SH-SY5Y (cell line): ENCODE measurements around the gene VSIG10.

Source experiments
- GATA2 ChIP-seq: IDR thresholded peaks from 2 replicates; pipeline ENCODE4 v1.6.1; 2011; ENCODE audit warnings: mild to moderate bottlenecking, low read depth, low read length
- GATA3 ChIP-seq: IDR thresholded peaks from 2 replicates; pipeline ENCODE4 v1.6.1; 2011; ENCODE audit warnings: low read depth, mild to moderate bottlenecking, low read length, moderate library complexity

The VSIG10 gene

DNA sequence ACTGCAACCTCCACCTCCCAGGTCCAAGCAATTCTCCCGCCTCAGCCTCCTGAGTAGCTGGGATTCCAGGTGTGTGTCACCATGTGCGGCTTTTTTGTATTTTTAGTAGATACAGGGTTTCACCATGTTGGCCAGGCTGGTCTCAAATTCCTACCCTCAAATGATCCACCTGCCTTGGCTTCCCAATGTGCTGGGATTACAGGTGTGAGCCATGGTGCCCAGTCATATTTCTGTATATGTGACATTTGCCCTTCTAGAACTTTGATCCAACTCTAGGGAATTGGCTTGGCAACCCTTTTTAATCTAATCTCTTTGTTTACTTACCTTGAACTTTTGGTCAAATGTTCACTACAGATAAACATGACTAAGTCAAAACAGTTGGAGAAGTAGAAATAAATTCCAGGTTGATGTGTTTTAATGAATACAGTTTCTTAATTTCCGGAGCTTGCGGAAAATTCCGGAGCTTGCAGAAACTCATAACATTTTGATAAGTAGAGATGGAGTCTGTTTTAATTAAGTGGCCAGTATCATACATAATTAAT, 20.6 kb upstream of the VSIG10 start:
- TF ChIP-seq GATA2 (no peak), GATA3 (no peak)

DNA sequence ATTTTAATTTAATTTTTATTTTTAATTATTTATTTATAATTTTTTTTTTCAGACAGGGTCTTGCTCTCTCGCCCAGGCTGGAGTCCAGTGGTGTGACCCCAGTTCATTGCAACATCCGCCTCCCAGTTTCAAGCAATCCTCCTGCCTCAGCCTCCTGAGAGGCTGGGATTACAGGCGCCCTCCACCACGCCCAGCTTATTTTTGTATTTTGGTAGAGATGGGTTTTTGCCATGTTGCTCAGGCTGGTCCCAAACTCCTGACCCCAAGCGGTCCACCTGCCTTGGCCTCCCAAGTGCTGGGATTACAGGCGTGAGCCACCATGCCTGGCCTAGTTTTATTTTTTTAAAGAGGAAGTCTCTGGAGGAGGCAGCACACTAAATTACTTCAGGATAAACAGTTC, 18.5 kb upstream of the VSIG10 start:
- TF ChIP-seq GATA2 (no peak), GATA3 (no peak)

DNA sequence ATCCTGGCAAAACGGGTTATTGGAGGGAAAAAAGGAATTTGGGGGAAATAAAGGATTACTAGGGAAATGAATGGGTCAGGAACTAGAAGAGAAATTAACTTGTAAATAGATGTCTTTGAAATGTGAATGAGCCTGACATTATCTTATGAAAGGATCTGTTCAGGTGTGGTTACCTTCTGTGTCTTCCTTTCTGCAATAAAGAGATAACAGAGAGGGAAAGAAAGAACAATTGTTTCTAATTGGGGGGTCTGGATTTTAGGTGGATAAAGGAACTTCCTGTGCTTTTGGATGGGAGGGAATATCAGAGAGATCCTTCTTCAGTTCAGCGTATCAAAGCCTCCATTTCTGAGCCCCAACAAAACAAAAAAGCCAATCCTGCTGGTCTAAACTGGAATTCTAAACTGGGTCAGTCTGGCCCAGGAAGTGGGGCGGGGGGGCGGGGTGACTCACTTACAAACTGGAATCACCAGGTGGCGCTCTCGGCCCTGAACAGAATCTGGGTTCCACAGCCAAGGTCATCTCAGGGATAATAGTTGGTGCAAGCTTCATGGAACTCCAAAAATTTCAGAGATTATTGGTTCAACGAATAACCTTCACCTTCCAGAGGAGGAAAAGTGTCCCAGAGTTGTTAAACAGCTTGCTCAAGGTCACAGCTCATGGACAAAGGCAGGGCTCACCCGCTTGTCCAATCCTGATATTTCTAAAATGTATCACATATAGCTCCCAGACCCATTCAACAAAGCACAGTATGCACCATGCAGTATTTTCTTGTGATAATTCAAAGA, 17.0 kb upstream of the VSIG10 start:
- TF ChIP-seq GATA2 (no peak), GATA3 (no peak)

DNA sequence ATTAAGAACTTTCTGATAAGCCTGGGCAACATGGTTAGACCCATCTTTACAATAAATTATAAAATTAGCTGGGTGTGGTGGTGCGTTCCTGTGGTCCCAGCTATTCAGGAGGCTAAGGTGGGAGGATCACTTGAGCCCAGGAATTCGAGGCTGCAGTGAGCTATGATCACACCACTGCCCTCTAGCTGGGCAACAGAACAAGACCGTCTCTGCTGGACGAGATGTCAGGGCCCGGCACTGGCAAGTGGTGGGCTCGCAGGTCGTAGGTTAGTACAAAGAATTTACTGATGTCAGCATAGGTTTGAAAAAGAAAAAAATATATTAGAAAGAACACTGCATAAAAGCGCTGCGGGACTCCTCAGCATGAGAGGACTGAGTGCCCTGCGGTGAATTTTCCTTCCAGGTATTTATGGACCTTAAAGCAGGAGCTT, 15.7 kb upstream of the VSIG10 start:
- no peak for TF ChIP-seq GATA2
- no peak for TF ChIP-seq GATA3

DNA sequence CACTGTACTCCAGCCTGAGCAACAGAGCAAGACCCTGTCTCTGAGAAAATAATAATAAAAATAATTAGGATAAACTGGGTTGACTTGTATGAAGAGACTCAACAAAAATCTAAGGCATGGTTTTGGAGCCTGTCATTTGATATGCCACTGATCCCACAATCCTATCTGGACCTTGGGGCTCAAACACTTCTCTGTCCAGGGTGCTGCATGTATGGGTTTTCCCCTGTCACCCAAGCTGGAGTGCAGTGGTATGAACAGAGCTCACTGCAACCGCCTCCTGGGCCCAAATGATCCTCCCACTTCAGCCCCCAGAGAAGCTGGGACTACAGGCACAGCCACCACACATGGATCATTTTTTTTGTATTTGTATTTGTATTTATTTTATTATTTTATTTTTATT, 5.3 kb upstream of the VSIG10 start:
- TF ChIP-seq GATA2 (no peak), GATA3 (no peak)

DNA sequence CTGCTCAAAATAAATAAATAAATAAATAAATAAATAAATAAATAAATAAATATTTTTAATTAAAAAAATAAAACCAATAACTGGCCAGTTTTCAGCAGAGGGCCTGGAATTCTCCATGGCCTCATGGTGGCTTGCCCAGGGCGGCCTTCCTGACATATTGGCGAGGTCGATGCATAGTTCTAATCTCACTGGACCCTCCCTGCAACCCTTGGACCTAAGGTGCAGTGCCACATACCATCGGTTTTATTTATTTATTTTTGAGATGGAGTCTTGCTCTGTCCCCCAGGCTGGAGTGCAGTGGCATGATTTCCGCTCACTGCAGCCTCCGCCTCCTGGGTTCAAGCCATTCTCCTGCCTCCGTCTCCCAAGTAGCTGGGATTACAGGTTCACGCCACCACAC, 3.9 kb upstream of the VSIG10 start:
- no peak for TF ChIP-seq GATA2
- no peak for TF ChIP-seq GATA3

DNA sequence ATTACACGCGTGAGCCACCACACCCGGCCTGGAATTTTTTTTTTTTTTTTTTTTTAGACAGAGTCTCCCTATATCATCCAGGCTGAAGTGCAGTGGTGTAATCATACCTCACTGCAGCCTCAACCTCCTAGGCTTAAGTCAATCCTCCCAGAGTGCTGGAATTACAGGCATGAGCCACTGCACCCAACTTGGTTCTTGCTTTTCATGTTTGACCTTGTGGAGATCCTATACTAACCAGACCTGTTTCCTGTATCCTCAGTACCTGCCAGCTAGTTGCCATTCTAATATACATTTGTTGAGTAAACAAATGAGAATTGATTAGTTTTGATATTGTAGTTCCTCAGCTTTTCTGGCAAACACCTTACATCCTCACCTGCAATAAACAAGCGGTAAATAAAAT, 3.2 kb upstream of the VSIG10 start:
- no peak for TF ChIP-seq GATA3
- TF ChIP-seq GATA2, result no peak

DNA sequence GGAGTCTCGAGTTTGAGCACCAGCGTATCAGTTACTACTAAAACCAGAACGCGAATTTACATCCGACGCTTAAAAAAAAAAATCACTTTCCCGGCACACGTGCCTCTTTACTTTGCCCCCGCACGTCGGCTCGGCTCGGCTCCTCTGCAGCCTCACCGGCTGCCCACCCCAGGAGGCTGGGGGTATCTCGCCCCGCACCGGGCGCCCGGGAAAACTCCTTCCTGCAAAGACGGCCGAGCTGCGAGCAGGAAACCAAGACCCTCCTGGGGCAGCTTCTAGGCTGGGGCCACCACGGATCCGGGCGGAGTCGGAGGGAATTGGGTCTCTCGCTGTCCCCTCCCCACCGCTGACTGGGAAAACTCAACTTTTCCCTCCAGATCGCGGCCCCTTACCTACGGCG, 610 bp downstream of the VSIG10 start:
- no peak for TF ChIP-seq GATA3
- no peak for TF ChIP-seq GATA2

DNA sequence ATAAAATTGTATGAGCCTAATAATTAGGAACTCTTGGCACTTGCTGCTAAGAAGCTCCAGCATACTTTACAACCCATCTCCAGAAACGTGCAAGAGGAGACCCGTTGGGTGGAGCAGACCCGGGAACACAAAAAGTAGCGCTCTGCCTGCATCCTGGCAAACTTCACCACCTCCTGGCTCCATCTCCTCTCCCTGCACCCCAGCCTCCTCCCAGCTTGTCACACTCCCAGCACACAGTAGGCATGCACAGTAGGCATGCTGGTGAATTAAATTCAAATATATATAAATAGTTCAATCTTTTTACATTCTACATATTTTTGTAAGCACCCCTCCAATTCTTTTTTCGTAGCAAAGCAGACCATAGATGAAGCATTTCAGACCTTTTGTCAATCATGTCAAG, 1.2 kb downstream of the VSIG10 start:
- TF ChIP-seq GATA3 (no peak), GATA2 (no peak)

DNA sequence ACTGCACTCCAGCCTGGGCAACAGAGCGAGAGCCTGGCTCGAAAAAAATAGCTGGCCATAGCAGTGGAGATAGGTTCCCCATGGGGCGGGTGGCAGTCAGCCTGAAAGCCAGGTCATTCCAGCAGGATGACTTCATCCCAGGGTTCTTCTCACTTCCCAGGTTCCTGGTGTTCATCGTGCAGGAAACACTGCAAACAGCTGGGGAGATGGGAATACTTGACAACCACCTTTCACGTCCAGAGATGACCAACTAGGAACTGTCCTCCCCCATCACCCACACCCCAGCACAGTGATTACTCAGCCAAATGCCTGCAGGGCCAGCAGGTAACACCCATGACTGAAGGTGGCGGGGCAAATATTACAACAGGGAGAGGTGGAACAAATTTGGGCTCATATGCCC, 1.7 kb downstream of the VSIG10 start:
- no peak for TF ChIP-seq GATA3
- TF ChIP-seq GATA2, result no peak

DNA sequence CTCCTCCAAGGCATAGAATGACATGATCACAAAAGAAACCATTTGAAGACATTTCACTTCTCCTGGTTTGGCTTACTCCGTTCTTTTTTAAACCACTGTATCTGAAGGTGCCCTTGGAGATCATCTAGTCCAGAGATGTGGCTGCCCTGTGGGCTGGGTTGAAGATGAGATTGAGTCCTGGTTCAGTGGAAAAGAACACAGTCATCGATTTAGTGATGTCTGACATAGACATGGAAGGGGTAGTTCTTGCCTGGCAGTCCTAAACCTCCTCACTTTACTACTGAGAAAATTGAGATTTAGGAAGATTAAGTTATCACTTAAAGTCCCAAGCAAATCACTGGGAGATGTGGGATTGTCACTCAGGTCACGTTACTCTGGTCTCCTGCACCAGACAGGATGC, 2.8 kb downstream of the VSIG10 start:
- TF ChIP-seq GATA3, result no peak

DNA sequence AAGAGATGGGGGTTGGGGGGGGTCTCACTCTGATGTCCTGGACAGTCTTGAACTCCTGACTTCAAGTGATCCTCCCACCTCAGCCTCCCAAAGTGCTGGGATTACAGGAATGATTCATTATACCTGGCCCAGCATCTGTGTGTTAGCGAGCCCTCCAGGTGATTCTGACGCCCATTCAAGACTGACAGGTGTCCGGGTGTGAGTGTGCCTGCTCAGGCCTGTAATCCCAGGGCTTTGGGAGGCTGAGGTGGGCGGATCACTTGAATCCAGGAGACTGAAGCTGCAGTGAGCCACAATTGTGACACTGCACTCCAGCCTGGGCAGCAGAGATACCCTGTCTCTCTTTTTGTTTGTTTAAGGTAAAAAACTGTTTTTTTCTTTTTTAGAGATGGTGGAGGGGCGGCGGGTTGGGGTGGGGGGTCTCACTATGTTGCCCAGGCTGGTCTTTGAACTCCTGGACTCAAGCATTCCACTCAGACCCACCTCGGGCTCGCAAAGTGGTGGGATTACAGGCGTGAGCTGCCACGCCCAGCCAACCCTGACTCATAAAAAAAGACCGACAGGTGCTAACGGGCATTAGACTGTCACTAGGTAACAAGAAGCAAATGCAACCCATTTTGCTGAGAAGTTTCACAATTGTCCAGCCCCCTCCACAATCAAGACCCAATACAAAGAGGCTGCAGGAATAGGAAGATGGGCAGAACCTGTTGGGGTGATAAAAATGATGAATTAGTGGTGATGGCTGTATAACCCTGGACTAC, 4.7 kb downstream of the VSIG10 start:
- TF ChIP-seq GATA3 (no peak), GATA2 (no peak)

DNA sequence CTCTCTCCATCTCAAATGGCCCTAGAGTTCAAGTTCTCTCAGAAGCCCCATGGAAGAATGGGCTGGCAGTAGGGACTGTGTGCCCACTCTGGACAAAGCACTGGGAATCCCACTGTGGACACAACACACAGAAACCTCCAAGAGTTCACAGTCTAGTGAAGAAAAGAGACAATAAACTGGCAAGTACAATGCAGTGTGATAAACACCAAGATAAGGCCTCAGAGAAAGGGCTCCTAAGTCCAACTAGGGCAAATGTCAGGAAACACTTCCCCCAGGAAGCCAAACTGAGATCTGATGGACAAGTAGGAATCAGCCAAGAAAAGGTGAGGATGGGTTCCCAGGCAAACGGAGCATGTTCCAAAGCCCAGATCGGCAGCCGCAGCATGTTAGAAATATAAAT, 5.4 kb downstream of the VSIG10 start:
- no peak for TF ChIP-seq GATA3
- no peak for TF ChIP-seq GATA2

DNA sequence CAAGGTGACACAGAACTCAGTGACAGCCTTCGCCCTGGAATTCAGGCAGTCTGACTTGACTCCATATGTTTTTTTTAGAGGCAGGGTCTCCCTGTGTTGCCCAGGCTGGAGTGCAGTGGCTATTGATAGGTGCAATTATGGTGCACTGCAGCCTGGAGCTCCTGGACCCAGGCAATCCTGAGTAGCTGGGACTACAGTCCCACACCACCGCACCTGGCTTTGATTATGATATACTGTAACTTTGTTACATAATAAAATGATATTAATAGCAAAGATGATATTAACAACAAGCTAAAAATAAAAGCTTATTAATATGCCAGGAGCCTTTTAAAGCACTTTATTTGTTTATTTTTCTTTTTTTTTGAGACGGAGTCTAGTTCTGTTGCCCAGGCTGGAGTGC, 9.8 kb downstream of the VSIG10 start:
- TF ChIP-seq GATA3 (no peak), GATA2 (no peak)

DNA sequence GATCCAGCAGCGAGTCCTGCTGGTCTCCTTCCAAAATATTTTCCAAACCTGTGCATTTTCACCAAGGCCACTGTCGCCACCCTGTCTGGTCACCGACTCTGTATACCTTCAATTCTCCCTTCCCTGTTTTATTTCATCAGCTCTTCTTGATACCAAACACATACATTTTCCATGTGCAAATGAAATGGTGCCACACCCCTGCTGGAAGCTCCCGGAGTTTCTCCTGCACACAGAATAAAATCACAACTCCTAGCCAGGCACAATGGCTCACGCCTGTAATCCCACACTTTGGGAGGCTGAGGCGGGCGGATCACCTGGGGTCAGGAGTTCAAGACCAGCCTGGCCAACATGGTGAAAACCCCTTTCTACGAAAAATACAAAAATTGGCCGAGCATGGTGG, 14.0 kb downstream of the VSIG10 start:
- TF ChIP-seq GATA2, result no peak
- TF ChIP-seq GATA3, result no peak

DNA sequence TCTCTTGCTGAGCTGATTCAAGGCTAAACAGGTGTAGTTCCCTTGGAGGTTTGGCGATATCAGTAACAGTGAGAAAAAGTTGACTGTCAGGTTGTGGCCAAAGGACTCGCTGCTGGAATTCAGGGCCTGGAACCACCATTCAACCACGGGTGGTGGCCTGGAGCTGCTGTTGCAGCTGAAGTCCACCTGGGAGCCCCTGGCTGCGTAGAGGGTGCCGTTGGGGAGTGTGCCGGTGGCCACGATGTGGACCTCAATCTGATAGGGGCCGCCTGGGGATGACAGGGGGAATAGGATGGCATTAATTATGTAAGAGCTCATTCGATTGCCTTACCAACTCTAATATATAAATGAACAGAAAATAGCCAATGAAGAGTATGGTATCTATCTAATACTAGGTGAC, 21.6 kb downstream of the VSIG10 start:
- TF ChIP-seq GATA2 (no peak), GATA3 (no peak)
